ENCODE measurements around the gene KLF7. TPM values are rescaled to one million over a fixed set of nuclear protein-coding genes. Genes with fewer than 3 reads are reported as not detected.

The KLF7 gene
- total RNA-seq, 1 donor from 2014 or later, result 22.2 TPM

- TF ChIP-seq CTCF (conservative IDR thresholded peaks at IDR 0.05; ENCODE audit: low read depth, low read length), result no peak
- DNase-seq (ENCODE audit: low read depth), result no peak
- H3K4me3 ChIP-seq (ENCODE audit: low read depth, low read length), result no peak overlapping the region
These were observed 63.8 kb downstream of the KLF7 start for GRCh38 chr2:207101984-207102383.

GRCh38 chr2:207097278-207097677, 68.5 kb downstream of the KLF7 start:
- H3K4me3 ChIP-seq (ENCODE audit: low read depth, low read length), result no peak overlapping the region
- no peak for DNase-seq (ENCODE audit: low read depth)
- no peak for TF ChIP-seq CTCF (conservative IDR thresholded peaks at IDR 0.05; ENCODE audit: low read depth, low read length)

GRCh38 chr2:207095963-207096362, 69.8 kb downstream of the KLF7 start:
- TF ChIP-seq CTCF (conservative IDR thresholded peaks at IDR 0.05; ENCODE audit: low read depth, low read length), result no peak
- H3K4me3 ChIP-seq (ENCODE audit: low read depth, low read length), result no peak overlapping the region
- DNase-seq (ENCODE audit: low read depth), result no peak

- no peak overlapping the region for H3K4me3 ChIP-seq (ENCODE audit: low read depth, low read length)
- no peak for DNase-seq (ENCODE audit: low read depth)
- TF ChIP-seq CTCF (conservative IDR thresholded peaks at IDR 0.05; ENCODE audit: low read depth, low read length), result no peak
These were observed 72.5 kb downstream of the KLF7 start for GRCh38 chr2:207093234-207093633.

- no peak for TF ChIP-seq CTCF (conservative IDR thresholded peaks at IDR 0.05; ENCODE audit: low read depth, low read length)
- DNase-seq (ENCODE audit: low read depth), result no peak
- no peak overlapping the region for H3K4me3 ChIP-seq (ENCODE audit: low read depth, low read length)
These were observed 72.9 kb downstream of the KLF7 start for GRCh38 chr2:207092818-207093217.

- no peak for TF ChIP-seq CTCF (conservative IDR thresholded peaks at IDR 0.05; ENCODE audit: low read depth, low read length)
- DNase-seq (ENCODE audit: low read depth), result no peak
- no peak overlapping the region for H3K4me3 ChIP-seq (ENCODE audit: low read depth, low read length)
These were observed 73.8 kb downstream of the KLF7 start for GRCh38 chr2:207091928-207092327.

GRCh38 chr2:207091176-207091575, 74.6 kb downstream of the KLF7 start:
- no peak for TF ChIP-seq CTCF (conservative IDR thresholded peaks at IDR 0.05; ENCODE audit: low read depth, low read length)
- H3K4me3 ChIP-seq (ENCODE audit: low read depth, low read length), result no peak overlapping the region
- no peak for DNase-seq (ENCODE audit: low read depth)

Measured in epithelial cell of proximal tubule (primary cell).